Esophagus muscularis mucosa (tissue), 4 donors: ENCODE measurements around the gene ADAMTS2. TPM values are rescaled to one million over a fixed set of nuclear protein-coding genes. Genes with fewer than 3 reads are reported as not detected.

Experiments
- DNase-seq: peaks from one replicate; pipeline ENCODE4 v3.0.0-alpha.2; 2017; ENCODE audit errors: extremely low spot score
- H3K27ac ChIP-seq, 4 donors: fragments of 200-600 bp; sonication (generic); replicated peaks in 1 of 4; 1 replicate in 3 of 4; 2 replicates in 1 of 4; pipeline ENCODE4 v1.5.1; 2016 to 2019; ENCODE audit warnings: mild to moderate bottlenecking in 1 of 4
- H3K27me3 ChIP-seq, 4 donors: fragments of 200-600 bp; sonication (generic); one replicate each; pipeline versions ENCODE4 v1.5.1 to v1.6.0; 2016 to 2019
- H3K36me3 ChIP-seq, 4 donors: fragments of 200-600 bp; sonication (generic); one replicate each; pipeline ENCODE4 v1.5.1; 2016 to 2019
- H3K4me1 ChIP-seq, 4 donors: fragments of 200-600 bp; sonication (generic); one replicate each; pipeline ENCODE4 v1.5.1; 2016 to 2019
- H3K4me3 ChIP-seq, 4 donors: fragments of 200-600 bp; sonication (generic); 1 replicate in 2 of 4; 2 replicates in 2 of 4; pipeline ENCODE4 v1.5.1; 2016 to 2019; ENCODE audit warnings: mild to moderate bottlenecking in 4 of 4, moderate library complexity in 1 of 4
- H3K9me3 ChIP-seq, 4 donors: fragments of 200-600 bp; sonication (generic); 1 replicate in 3 of 4; 2 replicates in 1 of 4; pipeline ENCODE4 v1.5.1; 2016 to 2019
- CTCF ChIP-seq, 3 experiments: fragments of 200-600 bp in 2 of 3; fragments of 450-650 bp in 1 of 3; sonication (generic) in 2 of 3; IDR thresholded peaks; one replicate each; pipeline ENCODE4 v1.5.1; 2017 to 2019; ENCODE audit warnings: antibody characterized with exemption in 3 of 3, mild to moderate bottlenecking in 2 of 3, moderate library complexity in 1 of 3
- EP300 ChIP-seq: sonication (generic); formaldehyde crosslinking; IDR thresholded peaks from one replicate; pipeline ENCODE4 v1.6.1; 2017; ENCODE audit warnings: antibody characterized with exemption
- POLR2A ChIP-seq: fragments of 450-650 bp; IDR thresholded peaks from one replicate; pipeline ENCODE4 v1.6.1; 2017; ENCODE audit warnings: antibody characterized with exemption, moderate library complexity, mild to moderate bottlenecking, low read depth
- POLR2AphosphoS5 ChIP-seq, 2 donors: sonication (generic); formaldehyde crosslinking; IDR thresholded peaks; one replicate each; pipeline ENCODE4 v1.6.1; 2017; ENCODE audit warnings: antibody characterized with exemption in 2 of 2
- WGBS: methylation state at CpG from one replicate; pipeline ENCODE4 v1.1.5; 2018; 5-methylcytosine and 5-hydroxymethylcytosine counted together
- intact Hi-C: fragments of 100-400 bp; cut with DNase I; formaldehyde crosslinking; loops from one replicate; pipeline ENCODE4 v1.15.1; 2023
- total RNA-seq, 4 donors: library from RNA; depleted of rRNA; stranded (reverse); fragments of >200 nt; gene quantifications; one replicate each; pipeline versions ENCODE4 v1.1.0 to v1.2.1, GENCODE V29; 2016

ADAMTS2 gene
- total RNA-seq, 4 donors from 2014 or later = 17.8 to 31.8 (median 21.4) TPM

- peaks cover 0 to 7% (median 0%) of the 10 kb centered on the region in 4 donors for H3K27me3 ChIP-seq
- TF ChIP-seq EP300 (no peak), POLR2AphosphoS5 (IDR thresholded peaks at IDR 0.05) (no peak), CTCF (IDR thresholded peaks at IDR 0.05) (no peak), POLR2A (no peak)
- H3K4me3 ChIP-seq = no peak overlapping the region
- no peak overlapping the region for H3K27ac ChIP-seq
- no peaks in the 10 kb centered on the region for H3K4me1 ChIP-seq
- WGBS = 88% methylated on average over 10 of the region's 14 CpGs
- intact Hi-C loops = no loop called here
- H3K36me3 ChIP-seq = no peaks in the 10 kb centered on the region
- no peak for DNase-seq
- H3K9me3 ChIP-seq = no peaks in the 10 kb centered on the region
These were observed 26.7 kb upstream of the ADAMTS2 start for GRCh38 chr5:179371681-179372680.

GRCh38 chr5:179371121-179371510 is 25.9 kb upstream of the ADAMTS2 start:
- intact Hi-C loops = no loop called here
- no peak for DNase-seq
- 80% methylated on average over 5 of the region's 5 CpGs for WGBS

GRCh38 chr5:179370490-179371120 is 25.3 kb upstream of the ADAMTS2 start:
- 78% methylated on average over 16 of the region's 24 CpGs for whole genome bisulfite sequencing
- intact Hi-C loops = no loop called here
- H3K4me1 ChIP-seq = no peaks in the 10 kb centered on the region
- no peak overlapping the region for H3K4me3 ChIP-seq
- H3K27me3 ChIP-seq = peaks cover 0 to 13% (median 0%) of the 10 kb centered on the region in 4 donors
- no peaks in the 10 kb centered on the region for H3K36me3 ChIP-seq
- H3K9me3 ChIP-seq = no peaks in the 10 kb centered on the region
- H3K27ac ChIP-seq = no peak overlapping the region
- TF ChIP-seq POLR2AphosphoS5 (IDR thresholded peaks at IDR 0.05) = no peak
- TF ChIP-seq CTCF (IDR thresholded peaks at IDR 0.05) = no peak
- TF ChIP-seq POLR2A = no peak
- no peak for TF ChIP-seq EP300
- DNase-seq = no peak

More at GRCh38 chr5:179371121-179371510, 25.9 kb upstream of the ADAMTS2 start:
- no peak for TF ChIP-seq CTCF (IDR thresholded peaks at IDR 0.05)
- TF ChIP-seq POLR2AphosphoS5 (IDR thresholded peaks at IDR 0.05) = no peak
- no peak for TF ChIP-seq EP300
- TF ChIP-seq POLR2A = no peak
- peaks cover 0 to 13% (median 0%) of the 10 kb centered on the region in 4 donors for H3K27me3 ChIP-seq
- H3K4me1 ChIP-seq = no peaks in the 10 kb centered on the region
- no peak overlapping the region for H3K4me3 ChIP-seq
- H3K36me3 ChIP-seq = no peaks in the 10 kb centered on the region
- H3K27ac ChIP-seq = no peak overlapping the region
- no peaks in the 10 kb centered on the region for H3K9me3 ChIP-seq

GRCh38 chr5:179369530-179369884 is 24.2 kb upstream of the ADAMTS2 start:
- Histone ChIP-seq H3K4me3 (no peak overlapping the region), H3K36me3 (no peaks in the 10 kb centered on the region), H3K4me1 (no peaks in the 10 kb centered on the region), H3K9me3 (no peaks in the 10 kb centered on the region), H3K27me3 (peaks cover 0 to 18% (median 0%) of the 10 kb centered on the region in 4 donors), H3K27ac (no peak overlapping the region)
- no peak for TF ChIP-seq POLR2A
- TF ChIP-seq POLR2AphosphoS5 (IDR thresholded peaks at IDR 0.05) = no peak
- no peak for TF ChIP-seq EP300
- no peak for TF ChIP-seq CTCF (IDR thresholded peaks at IDR 0.05)
- no peak for DNase-seq
- 81% methylated on average over 6 of the region's 6 CpGs for WGBS
- intact Hi-C loops = no loop called here
